ENCODE measurements around the gene PGLYRP2.

- TF ChIP-seq CTCF (IDR thresholded peaks at IDR 0.05) (no peak), EP300 (IDR thresholded peaks at IDR 0.05) (no peak)
Observed at GRCh38 chr19:15450528-15450890, 28.8 kb downstream of the PGLYRP2 start.

All from sigmoid colon (tissue), 4 donors.